Thymus (tissue), 11 donors: ENCODE data around the gene DLX6. TPM values are rescaled to one million over a fixed set of nuclear protein-coding genes. Genes with fewer than 3 reads are reported as not detected.
A peak's percentile ranks its signal among the peaks of the same experiment; 100 is the strongest.
"Not testable (repeated sequence)": the region's sequence is repeated elsewhere in the genome, so short reads cannot be mapped to it uniquely, and the experiment has no call there.

ENCODE experiments used
- DNase-seq, 9 donors: peaks; one replicate each; pipeline ENCODE4 v3.0.0-alpha.2; 2013; ENCODE audit warnings: low spot score in 9 of 9, low read depth in 6 of 9, missing footprints in 1 of 9
- H3K27ac ChIP-seq, 2 donors: one replicate each; pipeline ENCODE4 v1.5.1; 2013; ENCODE audit warnings: control low read depth in 1 of 2, low read depth in 1 of 2, low read length in 1 of 2, mild to moderate bottlenecking in 1 of 2, moderate library complexity in 1 of 2
- H3K27me3 ChIP-seq, 2 donors: one replicate each; pipeline ENCODE4 v1.5.1; 2013; ENCODE audit warnings: low read length in 1 of 2; ENCODE audit not compliant: control insufficient read depth in 2 of 2, insufficient read depth in 1 of 2
- H3K36me3 ChIP-seq, 2 donors: one replicate each; pipeline ENCODE4 v1.5.1; 2013; ENCODE audit warnings: low read length in 1 of 2, mild to moderate bottlenecking in 1 of 2, moderate library complexity in 1 of 2; ENCODE audit not compliant: control insufficient read depth in 2 of 2, insufficient read depth in 2 of 2
- H3K4me1 ChIP-seq, 2 donors: one replicate each; pipeline ENCODE4 v1.5.1; 2013; ENCODE audit warnings: low read length in 2 of 2; ENCODE audit not compliant: control insufficient read depth in 2 of 2, insufficient read depth in 2 of 2
- H3K4me3 ChIP-seq, 2 donors: one replicate each; pipeline ENCODE4 v1.5.1; 2013; ENCODE audit warnings: low read length in 2 of 2, control low read depth in 1 of 2, mild to moderate bottlenecking in 1 of 2
- H3K9me3 ChIP-seq, 2 donors: one replicate each; pipeline ENCODE4 v1.5.1; 2013; ENCODE audit warnings: low read length in 1 of 2, mild to moderate bottlenecking in 1 of 2; ENCODE audit not compliant: control insufficient read depth in 2 of 2, insufficient read depth in 1 of 2
- WGBS: extraction: QIAGEN DNeasy Blood & Tissue Kit; methylation state at CpG from one replicate; pipeline ENCODE4 v1.1.7; 2013; 5-methylcytosine and 5-hydroxymethylcytosine counted together
- polyA plus RNA-seq: library from polyadenylated mRNA; stranded (reverse); fragments of 200-250 nt; gene quantifications from one replicate; pipeline ENCODE4 v1.2.3, GENCODE V29; 2013
- total RNA-seq: library from RNA; stranded (reverse); fragments of 120-200 nt; gene quantifications from one replicate; pipeline ENCODE4 v1.2.4, GENCODE V29; 2013
- donor health status: healthy.

Gene DLX6
- total and polyA plus RNA-seq, 2 donors = 0.47 to 1.4 TPM

DNA sequence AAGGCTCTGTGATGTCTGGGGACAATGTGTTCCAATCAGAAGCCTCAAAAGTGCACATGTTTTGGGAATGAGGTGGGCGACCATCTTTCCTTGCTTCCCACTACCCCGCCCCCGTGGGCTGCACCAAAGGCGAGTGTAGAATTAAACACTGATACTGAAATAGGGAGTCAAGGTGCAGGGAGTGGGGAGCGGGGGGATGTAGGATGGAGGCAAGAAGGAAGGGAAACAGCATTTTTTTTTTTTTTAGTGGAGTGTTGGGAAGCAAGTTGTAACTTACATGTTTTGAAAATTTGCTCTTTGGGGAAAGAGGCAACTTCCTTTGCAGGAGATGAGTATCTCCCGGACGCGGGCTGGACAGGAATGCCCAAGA is 19.8 kb downstream of the DLX6 start:
- Histone ChIP-seq H3K4me1 (peaks cover 0 to 17% of the 10 kb centered on the region in 2 donors), H3K4me3 (no peak overlapping the region), H3K27me3 (peaks cover 63 to 87% of the 10 kb centered on the region in 2 donors)

DNA sequence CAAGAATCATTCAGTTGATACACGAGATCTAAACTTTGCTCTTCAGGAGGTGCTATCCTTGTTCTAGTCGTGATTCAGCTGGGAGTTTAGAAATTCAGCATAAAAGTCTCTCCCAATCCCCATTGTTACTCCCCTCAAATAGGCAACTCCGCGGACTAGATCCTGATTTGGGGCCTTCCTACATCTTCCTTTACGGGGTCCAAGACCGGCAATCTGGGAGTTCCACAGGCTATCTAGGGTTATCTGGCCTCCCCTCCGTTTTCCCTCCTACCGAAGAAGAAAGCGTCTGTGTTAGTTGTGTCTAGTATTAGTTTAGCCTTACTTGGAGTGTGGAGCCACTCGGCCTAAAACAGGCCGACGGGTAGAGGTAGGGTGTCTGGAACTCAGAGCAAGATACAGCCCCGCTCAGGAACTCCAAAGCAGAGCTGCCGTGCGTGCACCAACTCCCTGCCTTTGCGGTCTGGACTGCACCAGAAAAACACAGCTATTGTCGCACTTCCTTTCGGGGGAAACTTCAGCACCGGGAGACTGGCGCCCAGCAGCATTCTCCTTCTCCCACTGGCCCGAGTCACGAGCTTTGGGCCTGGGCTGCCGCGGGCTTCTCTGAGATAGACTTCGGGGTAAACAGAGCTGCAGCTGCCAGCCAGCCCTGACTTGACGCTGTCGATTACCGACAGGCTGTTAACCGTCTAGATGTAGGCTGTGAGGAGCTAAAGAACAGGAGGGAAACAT is 20.8 kb downstream of the DLX6 start:
- 4% methylated on average over 29 of the region's 29 CpGs for WGBS
- H3K9me3 ChIP-seq = no peaks in the 10 kb centered on the region
- peaks cover 54 to 78% of the 10 kb centered on the region in 2 donors for H3K27me3 ChIP-seq
- no peak overlapping the region for H3K4me3 ChIP-seq
- H3K27ac ChIP-seq = no peak overlapping the region
- H3K36me3 ChIP-seq = no peaks in the 10 kb centered on the region
- H3K4me1 ChIP-seq = peaks cover 0 to 17% of the 10 kb centered on the region in 2 donors
- DNase-seq = no peak

More for the DNA sequence above, 19.8 kb downstream of the DLX6 start:
- Histone ChIP-seq H3K9me3 (peaks cover 0 to 6% of the 10 kb centered on the region in 2 donors), H3K36me3 (no peaks in the 10 kb centered on the region), H3K27ac (no peak overlapping the region)
- DNase-seq = no peak
- WGBS = 7% methylated on average over 8 of the region's 8 CpGs

DNA sequence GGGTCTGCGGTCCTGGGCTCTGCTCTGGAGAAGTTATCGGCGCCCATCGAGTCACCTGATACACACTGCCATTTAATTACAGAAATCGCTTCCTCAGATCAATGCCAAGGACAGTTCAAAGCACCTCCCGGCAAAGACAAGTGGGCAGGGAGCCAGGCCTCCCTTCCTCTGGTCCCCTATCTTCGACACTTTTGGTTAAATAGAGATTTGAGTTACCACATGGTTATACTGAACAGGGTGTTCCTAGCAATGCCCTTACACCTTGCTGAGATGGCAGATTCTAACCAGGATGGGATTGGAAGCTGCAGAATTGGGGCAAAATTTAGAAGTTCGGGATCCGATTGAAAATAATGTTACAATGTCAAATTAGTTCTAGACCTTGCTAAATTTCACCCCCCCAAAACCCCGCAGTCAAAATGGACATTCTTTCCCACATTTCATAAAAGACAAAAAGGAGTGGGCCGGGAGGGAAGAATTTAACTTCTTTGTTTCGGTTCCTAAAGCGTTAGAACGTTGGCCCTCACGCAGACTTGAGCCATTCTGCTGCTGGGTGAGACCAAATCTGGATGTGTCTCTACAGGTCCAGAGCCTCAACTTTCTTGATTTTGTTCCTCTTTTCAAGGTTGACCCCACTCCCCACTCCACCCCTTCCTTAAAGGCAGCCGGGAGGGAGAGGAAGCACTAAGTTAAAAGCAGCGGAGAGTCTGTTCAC is 21.5 kb downstream of the DLX6 start:
- DNase-seq = no peak
- H3K36me3 ChIP-seq = no peaks in the 10 kb centered on the region
- no peak overlapping the region for H3K27ac ChIP-seq
- no peak overlapping the region for H3K4me3 ChIP-seq
- peaks cover 0 to 12% of the 10 kb centered on the region in 2 donors for H3K4me1 ChIP-seq
- H3K27me3 ChIP-seq = peaks cover 46 to 71% of the 10 kb centered on the region in 2 donors
- H3K9me3 ChIP-seq = no peaks in the 10 kb centered on the region
- WGBS = 8% methylated on average over 17 of the region's 17 CpGs

DNA sequence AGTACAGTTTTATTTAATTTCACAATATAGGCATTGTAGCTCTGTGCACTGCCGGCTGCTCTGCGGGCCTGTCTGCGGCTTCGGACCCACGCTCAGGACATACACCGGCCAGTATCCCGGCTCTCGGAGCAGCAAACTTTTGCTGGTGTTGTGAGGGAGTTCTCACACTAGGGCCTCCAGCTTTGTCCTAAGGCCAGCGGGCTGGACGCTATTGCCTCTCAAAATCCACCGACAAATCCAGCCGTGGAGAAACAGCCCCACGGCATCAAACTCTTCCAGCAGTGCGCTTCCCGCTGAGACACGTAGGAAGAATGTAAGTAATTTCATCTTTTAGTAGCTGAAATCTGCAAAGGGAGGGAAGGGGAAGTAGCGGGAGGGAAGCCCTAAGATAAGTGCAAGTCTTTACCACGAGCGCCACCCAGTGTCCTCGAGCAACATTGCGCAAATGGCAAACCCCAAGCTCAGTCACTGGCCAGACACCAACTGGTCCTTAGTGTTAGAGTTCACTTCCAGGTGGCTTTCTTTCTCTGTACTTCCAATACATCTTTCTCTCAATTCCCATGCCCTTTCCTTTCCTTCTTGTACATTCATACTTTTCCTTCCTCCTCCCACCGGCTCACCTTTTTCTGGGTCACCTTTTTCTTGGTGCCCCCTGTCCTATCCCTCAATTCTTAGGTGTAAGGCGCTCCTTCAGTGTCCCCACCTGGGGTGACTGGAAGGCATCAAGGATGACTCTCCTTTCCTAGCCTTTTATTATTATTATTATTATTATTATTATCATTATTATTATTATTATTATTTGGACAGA is 22.3 kb downstream of the DLX6 start:
- Histone ChIP-seq H3K27ac (no peak overlapping the region), H3K27me3 (peaks cover 40 to 63% of the 10 kb centered on the region in 2 donors), H3K9me3 (no peaks in the 10 kb centered on the region), H3K4me3 (peak overlapping the region in 1 of 2 donors; percentile 10), H3K36me3 (no peaks in the 10 kb centered on the region), H3K4me1 (peaks cover 0 to 12% of the 10 kb centered on the region in 2 donors)
- WGBS = 5% methylated on average over 23 of the region's 23 CpGs
- DNase-seq = peak; percentile 12 to 69 (median 41)

DNA sequence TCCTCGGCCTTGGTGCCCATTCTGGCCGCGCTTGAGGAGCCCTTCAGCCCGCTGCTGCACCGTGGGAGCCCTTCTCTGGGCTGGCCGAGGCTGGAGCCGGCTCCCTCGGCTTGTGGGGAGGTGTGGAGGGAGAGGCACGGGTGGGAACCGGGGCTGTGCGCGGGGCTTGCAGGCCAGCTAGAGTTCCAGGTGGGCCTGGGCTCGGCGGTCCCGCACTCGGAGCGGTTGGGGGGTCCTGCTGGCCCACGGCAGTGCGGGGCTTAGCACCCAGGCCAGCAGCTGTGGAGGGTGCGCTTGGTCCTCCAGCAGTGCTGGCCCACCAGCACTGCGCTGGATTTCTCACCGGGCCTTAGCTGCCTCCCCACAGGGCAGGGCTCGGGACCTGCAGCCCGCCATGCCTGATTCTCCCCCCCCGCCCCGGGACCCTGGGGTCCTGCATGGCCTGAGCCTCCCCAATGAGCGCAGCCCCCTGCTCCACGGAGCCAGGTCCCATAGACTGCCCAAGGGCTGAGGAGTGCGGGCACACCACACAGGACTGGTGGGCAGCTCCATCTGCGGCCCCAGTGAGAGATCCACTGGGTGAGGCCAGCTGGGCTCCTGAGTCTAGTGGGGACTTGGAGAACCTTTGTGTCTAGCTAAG is 29.0 kb downstream of the DLX6 start:
- DNase-seq = not testable (repeated sequence)

DNA sequence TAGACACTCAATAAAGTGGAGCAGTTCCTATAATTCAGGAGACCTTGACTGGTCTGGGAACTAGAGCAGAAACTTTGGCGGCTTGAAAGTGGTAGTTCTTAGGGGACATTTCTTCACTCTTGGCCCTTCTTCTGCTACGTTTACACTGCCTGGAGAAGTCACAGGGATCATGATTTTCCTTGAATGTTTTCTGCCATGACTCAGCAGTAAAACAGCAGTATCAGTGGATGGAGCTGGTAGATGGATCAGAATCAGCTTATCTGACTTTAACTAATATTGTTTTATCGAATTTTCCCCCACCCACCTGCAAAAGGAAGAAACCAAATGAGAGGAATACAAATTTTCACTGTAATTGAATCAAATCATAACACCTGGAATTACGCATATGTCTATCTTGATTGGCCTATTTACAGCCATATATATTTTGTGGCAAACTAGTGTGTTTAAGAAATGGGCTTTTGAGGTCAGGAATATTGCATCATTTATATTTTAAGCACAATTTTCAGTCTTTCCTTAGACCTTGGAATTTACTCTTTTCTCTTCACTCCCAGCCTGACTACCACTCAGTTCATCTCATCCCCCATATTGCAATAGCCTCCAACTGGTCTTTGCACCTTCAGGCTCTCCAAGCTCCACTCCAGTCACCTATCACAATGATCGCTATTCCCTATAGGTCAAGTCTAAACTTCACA is 34.2 kb downstream of the DLX6 start:
- no peaks in the 10 kb centered on the region for H3K27me3 ChIP-seq
- 87% methylated on average over 5 of the region's 5 CpGs for WGBS
- no peaks in the 10 kb centered on the region for H3K36me3 ChIP-seq
- H3K27ac ChIP-seq = no peak overlapping the region
- DNase-seq = no peak
- H3K9me3 ChIP-seq = no peaks in the 10 kb centered on the region
- no peak overlapping the region for H3K4me3 ChIP-seq
- no peaks in the 10 kb centered on the region for H3K4me1 ChIP-seq

More for the DNA sequence above, 29.0 kb downstream of the DLX6 start:
- H3K9me3 ChIP-seq, H3K27ac ChIP-seq, H3K27me3 ChIP-seq, H3K4me3 ChIP-seq, H3K4me1 ChIP-seq, H3K36me3 ChIP-seq: not testable (repeated sequence)
- 96% methylated on average over 30 of the region's 30 CpGs for WGBS

DNA sequence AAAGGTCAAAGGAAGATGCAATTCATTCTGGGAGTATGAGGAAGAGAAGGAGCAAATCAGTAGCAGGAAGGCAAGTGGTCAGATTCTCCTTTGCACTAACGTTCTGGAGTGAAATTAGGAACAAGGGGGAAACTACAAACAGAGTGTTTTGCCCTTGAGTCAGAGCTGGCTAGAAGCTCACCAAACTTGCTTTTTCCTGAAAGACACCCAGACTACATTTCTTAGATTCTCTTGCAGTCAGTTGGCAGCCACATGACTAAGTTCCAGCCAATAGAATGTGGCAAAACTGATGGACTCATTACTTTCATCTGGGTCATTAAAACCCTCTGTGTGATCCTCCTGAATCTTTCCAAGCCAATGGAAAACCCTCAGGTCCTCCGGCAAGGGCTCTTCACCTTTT is 37.9 kb downstream of the DLX6 start:
- DNase-seq = no peak
- no peak overlapping the region for H3K27ac ChIP-seq
- no peaks in the 10 kb centered on the region for H3K9me3 ChIP-seq
- H3K36me3 ChIP-seq = no peaks in the 10 kb centered on the region
- no peaks in the 10 kb centered on the region for H3K27me3 ChIP-seq
- WGBS = 59% methylated on average over 2 of the region's 2 CpGs
- no peaks in the 10 kb centered on the region for H3K4me1 ChIP-seq
- no peak overlapping the region for H3K4me3 ChIP-seq
